A673 (cell line): ENCODE data around the gene RBP3.

Experiments used
- CTCF ChIP-seq: fragments of 300-800, 200-600 bp; sonication (generic); conservative IDR thresholded peaks from 2 replicates; pipeline ENCODE4 v1.5.1; 2017; ENCODE audit warnings: low read depth, mild to moderate bottlenecking, antibody characterized with exemption, low read length, moderate library complexity, mixed read lengths
- EZH2 ChIP-seq: fragments of 200-600 bp; sonication (generic); IDR thresholded peaks from 2 replicates; pipeline ENCODE4 v1.6.1; 2017; ENCODE audit warnings: borderline replicate concordance, low read depth, mild to moderate bottlenecking, mixed read lengths, antibody characterized with exemption, low read length; ENCODE audit not compliant: poor library complexity, severe bottlenecking

GRCh38 chr10:47349941-47350371 is 1.8 kb downstream of the RBP3 start:
- TF ChIP-seq EZH2 (no peak), CTCF (no peak)
